SK-N-MC (cell line): ENCODE measurements around the gene UBXN2A.
A peak's percentile ranks its signal among the peaks of the same experiment; 100 is the strongest.

Experiments used
- DNase-seq: peaks from one replicate; pipeline ENCODE4 v3.0.0-alpha.2; 2011; ENCODE audit warnings: low read depth, low spot score
- H3K27ac ChIP-seq: fragments of 200-600 bp; sonication (generic); 2 replicates; pipeline ENCODE4 v1.5.1; 2016; ENCODE audit warnings: mixed run types
- H3K36me3 ChIP-seq: fragments of 200-600 bp; sonication (generic); 2 replicates; pipeline ENCODE4 v1.6.1; 2017; ENCODE audit warnings: antibody characterized with exemption, low read length, mixed read lengths; ENCODE audit not compliant: insufficient read depth
- H3K4me3 ChIP-seq: fragments of 200-600 bp; sonication (generic); 2 replicates; pipeline ENCODE4 v1.5.1; 2016
- H3K9ac ChIP-seq: fragments of 200-600 bp; sonication (generic); 2 replicates; pipeline ENCODE4 v1.8.0; 2017; ENCODE audit warnings: mixed run types, mixed read lengths; ENCODE audit not compliant: insufficient read length
- H3K9me3 ChIP-seq: fragments of 200-600 bp; sonication (generic); 2 replicates; pipeline ENCODE4 v1.6.1; 2017; ENCODE audit warnings: low read depth, mild to moderate bottlenecking, antibody characterized with exemption, low read length, moderate library complexity, mixed read lengths
- EZH2 ChIP-seq: fragments of 200-600 bp; sonication (generic); IDR thresholded peaks from one replicate; pipeline ENCODE4 v1.6.1; 2017; ENCODE audit warnings: antibody characterized with exemption
- FOXP2 ChIP-seq: optimal IDR thresholded peaks from 2 replicates; pipeline ENCODE3; 2011; ENCODE audit warnings: mild to moderate bottlenecking, moderate library complexity; ENCODE audit not compliant: insufficient read depth; ENCODE audit errors: extremely low read length, control extremely low read depth
- POLR2AphosphoS5 ChIP-seq: IDR thresholded peaks from 2 replicates; pipeline ENCODE4 v1.6.1; 2012; ENCODE audit warnings: mild to moderate bottlenecking, low read depth, low read length, borderline replicate concordance

The UBXN2A gene

DNA sequence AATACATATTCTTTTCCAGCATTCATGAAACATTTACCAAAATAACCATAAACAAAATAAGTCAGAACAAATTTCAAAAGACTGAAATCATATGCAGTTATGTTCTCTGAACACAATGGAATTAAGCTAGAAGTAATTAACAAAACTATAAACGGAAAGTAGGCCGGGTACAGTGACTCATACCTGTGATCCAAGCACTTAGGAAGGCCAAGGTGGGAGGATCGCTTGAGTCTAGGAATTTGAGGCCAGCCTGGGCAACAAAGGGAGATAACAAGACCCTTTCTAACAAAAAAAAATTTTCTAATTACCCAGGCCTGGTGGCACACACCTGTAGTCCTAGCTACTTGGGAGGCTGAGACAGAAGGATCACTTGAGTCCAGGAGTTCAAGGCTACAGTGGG is 28.2 kb upstream of the UBXN2A start:
- Histone ChIP-seq H3K9ac (no peak overlapping the region), H3K9me3 (no peaks in the 10 kb centered on the region), H3K27ac (no peak overlapping the region), H3K36me3 (no peaks in the 10 kb centered on the region), H3K4me3 (no peak overlapping the region)
- TF ChIP-seq EZH2 (no peak), POLR2AphosphoS5 (no peak), FOXP2 (no peak)
- DNase-seq = no peak

DNA sequence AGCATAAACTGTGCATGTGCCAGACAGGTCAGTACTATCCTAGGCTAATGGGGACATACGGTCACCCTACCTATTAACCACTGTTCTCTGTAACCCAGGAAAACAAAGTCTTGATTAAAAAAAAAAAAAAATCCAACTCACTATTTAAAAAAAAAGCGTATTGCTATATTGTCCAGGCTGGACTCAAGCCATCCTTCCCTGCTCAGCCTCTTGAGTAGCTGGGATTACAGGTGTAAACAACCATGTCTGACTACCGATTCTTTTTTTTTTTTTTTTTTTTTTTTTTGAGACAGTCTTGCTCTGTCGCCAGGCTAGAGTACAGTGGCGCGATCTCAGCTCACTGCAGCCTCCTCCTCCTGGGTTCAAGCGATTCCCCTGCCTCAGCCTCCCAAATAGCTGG is 24.9 kb upstream of the UBXN2A start:
- no peaks in the 10 kb centered on the region for H3K9me3 ChIP-seq
- DNase-seq = no peak
- no peak overlapping the region for H3K27ac ChIP-seq
- H3K9ac ChIP-seq = no peak overlapping the region
- H3K4me3 ChIP-seq = no peak overlapping the region
- no peaks in the 10 kb centered on the region for H3K36me3 ChIP-seq
- TF ChIP-seq EZH2 = no peak
- no peak for TF ChIP-seq POLR2AphosphoS5
- TF ChIP-seq FOXP2 = no peak

DNA sequence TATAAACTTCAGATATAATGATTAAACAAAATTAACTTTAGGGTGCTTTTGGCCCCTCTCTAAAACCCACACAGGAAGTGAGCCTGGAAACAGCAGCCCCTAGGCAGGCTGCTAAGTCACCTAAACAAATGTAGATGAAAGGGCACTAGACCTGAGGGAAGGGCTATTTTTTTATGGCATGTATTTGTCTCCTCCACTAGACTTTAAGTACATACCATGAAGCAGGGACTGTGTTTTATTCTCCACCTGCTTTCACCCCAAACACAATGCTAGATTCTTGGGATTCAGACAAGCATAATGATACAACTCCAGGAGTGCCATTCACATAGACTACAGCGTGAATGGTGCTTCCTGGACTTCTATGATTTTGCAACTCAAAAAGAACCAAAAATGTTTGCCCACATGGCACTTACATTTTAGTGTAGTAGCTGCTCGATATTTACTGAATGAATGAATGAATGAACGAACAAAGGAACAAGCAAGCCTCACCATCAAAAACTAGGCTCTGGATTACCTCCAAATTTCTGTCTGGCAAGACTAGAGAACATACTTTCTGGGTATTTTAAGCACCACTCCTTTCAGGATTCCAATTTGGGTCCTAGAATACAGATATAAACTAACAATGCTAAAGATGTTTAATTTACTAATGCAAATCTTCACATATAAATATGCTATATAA is 23.4 kb upstream of the UBXN2A start:
- TF ChIP-seq EZH2 = no peak
- TF ChIP-seq POLR2AphosphoS5 = peak; percentile 26; the same call in 1 of the 2 replicates
- no peak for TF ChIP-seq FOXP2
- peak overlapping the region; percentile 86 for H3K27ac ChIP-seq
- no peaks in the 10 kb centered on the region for H3K36me3 ChIP-seq
- peak; percentile 22 for DNase-seq
- H3K9ac ChIP-seq = peak overlapping the region; percentile 2
- peak overlapping the region; percentile 40 for H3K4me3 ChIP-seq
- H3K9me3 ChIP-seq = no peaks in the 10 kb centered on the region

DNA sequence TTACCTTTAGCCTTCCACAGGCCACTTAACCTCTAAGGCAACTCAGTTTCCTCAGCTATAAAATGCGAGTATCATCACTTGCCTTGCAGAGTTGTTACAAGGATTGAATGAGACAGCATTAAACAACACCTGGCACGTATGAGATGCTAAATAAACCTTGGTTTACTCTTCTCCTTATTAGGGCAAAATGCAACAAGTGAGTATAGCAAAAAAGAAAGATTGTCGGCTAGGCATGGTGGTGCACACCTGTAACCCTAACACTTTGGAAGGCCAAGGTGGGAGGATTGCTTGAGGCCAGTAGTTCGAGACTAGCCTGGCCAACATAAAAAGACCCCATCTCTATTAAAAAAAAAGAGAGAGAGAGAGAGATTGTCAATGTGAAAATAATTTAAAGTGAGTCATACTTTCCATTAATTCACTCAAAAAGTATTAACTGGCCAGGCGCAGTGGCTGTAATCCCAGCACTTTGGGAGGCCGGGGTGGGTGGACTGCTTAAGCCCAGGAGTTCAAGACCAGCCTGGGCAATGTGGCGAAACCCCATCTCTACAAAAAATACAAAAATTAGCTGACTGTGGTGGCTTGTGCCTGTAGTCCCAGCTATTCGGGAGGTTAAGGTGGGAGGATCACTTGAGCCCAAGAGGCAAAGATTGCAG is 21.3 kb upstream of the UBXN2A start:
- Histone ChIP-seq H3K36me3 (no peaks in the 10 kb centered on the region), H3K9ac (no peak overlapping the region), H3K4me3 (no peak overlapping the region), H3K27ac (no peak overlapping the region), H3K9me3 (no peaks in the 10 kb centered on the region)
- no peak for DNase-seq
- TF ChIP-seq FOXP2 (no peak), EZH2 (no peak), POLR2AphosphoS5 (no peak)

DNA sequence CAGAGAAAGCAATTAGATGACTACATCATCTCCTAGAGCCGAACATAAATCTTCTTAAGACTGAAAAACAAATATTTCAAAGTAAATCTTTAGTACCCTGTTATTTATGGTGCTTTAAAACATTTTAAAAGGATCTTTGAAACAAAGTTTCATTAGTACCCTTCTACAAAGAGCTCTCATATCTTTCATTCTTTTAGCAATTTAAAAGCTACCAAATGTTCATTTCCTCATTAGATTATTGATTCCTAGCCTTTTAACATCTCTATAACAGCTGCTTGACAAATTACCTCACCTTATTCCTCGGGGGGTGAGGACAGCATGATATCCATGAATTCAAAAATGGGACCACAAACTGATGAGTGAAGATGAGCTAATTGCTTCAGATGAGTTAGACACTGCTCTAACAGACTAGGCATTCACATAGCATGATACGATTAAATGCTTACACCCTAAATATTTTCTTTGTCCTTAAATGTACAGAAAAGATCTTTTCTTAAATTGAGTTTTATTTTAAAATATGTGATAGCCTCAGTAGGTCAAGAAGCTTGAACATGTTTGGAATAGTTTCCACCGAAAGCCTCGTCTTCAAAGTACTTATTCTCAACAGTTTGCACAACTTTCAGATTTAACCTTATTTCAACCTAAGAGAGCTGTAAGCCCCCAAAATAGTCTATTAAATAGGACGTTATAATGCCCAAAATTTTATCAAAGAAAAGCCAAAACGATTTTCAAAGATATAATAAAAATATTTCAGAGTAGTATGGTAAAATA is 15.5 kb upstream of the UBXN2A start:
- Histone ChIP-seq H3K4me3 (peak overlapping the region; percentile 89), H3K9ac (peak overlapping the region; percentile 98), H3K9me3 (no peaks in the 10 kb centered on the region), H3K36me3 (no peaks in the 10 kb centered on the region), H3K27ac (no peak overlapping the region)
- TF ChIP-seq EZH2 (no peak), POLR2AphosphoS5 (no peak), FOXP2 (no peak)
- DNase-seq = no peak

DNA sequence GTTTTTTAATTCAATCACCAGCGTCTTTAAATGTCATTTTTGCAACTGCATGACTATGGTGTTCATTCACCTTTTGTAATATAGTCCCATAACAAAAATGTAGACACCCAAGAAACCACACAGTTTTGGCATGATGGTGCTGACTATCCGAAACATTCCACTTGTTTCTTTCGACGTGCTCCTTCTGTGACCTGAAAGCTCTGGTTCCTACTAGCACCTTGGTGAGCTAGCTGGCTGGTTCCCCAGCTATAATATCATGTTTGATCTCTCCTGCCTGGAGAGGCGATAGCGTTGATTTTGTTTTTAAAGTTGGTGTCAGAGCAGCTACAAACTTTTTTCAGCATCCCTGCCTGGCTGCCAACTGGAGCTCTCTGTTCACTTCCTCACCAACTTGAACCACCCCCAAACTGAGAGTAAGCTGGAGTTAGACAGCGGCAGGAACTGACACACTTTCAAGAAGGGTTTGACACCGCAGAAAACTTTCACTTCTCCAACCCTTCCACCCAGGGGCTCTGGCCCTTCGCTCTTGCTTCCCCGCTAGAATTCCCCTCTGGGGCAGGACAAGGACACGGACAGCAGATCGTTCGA is 14.5 kb upstream of the UBXN2A start:
- Histone ChIP-seq H3K9me3 (no peaks in the 10 kb centered on the region), H3K9ac (peak overlapping the region; percentile 98), H3K27ac (peak overlapping the region; percentile 85), H3K4me3 (peak overlapping the region; percentile 89), H3K36me3 (no peaks in the 10 kb centered on the region)
- TF ChIP-seq FOXP2 (no peak), POLR2AphosphoS5 (no peak), EZH2 (no peak)
- no peak for DNase-seq

DNA sequence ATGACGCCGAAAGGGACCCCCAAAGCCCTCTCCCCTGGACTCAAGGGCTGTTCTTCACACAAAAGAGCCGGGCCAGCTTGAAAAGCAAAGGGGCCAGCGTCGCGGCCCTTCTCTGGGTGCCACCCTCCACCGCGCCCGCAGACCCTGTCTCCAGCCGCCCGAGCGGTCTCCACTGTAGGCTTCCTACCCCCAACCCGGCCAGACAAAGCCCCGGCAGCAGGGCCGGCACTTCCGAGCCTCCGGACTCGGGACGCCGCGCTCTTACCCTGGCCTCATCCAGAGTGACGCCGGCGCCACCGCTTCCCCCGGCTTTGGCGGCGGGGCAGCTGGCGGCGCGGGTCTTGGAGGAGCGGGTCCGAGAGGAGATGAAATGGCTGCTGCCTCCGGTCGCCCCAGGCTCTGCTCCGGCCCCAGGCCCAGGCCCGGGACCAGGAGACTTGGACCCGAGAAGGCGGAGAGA is 13.9 kb upstream of the UBXN2A start:
- Histone ChIP-seq H3K27ac (peak overlapping the region; percentile 85), H3K36me3 (no peaks in the 10 kb centered on the region), H3K9me3 (no peaks in the 10 kb centered on the region), H3K4me3 (peak overlapping the region; percentile 89), H3K9ac (peak overlapping the region; percentile 98)
- no peak for TF ChIP-seq EZH2
- TF ChIP-seq FOXP2 = no peak
- no peak for TF ChIP-seq POLR2AphosphoS5
- no peak for DNase-seq
